ENCODE measurements around the gene KPNA1. TPM values are rescaled to one million over a fixed set of nuclear protein-coding genes. Genes with fewer than 3 reads are reported as not detected.

KPNA1 gene
- total and polyA plus RNA-seq, 2 of the 13 experiments (the other 11 are each of a cell fraction or from before 2014, with no cell fraction given): 15.4 to 30.0 TPM

DNA sequence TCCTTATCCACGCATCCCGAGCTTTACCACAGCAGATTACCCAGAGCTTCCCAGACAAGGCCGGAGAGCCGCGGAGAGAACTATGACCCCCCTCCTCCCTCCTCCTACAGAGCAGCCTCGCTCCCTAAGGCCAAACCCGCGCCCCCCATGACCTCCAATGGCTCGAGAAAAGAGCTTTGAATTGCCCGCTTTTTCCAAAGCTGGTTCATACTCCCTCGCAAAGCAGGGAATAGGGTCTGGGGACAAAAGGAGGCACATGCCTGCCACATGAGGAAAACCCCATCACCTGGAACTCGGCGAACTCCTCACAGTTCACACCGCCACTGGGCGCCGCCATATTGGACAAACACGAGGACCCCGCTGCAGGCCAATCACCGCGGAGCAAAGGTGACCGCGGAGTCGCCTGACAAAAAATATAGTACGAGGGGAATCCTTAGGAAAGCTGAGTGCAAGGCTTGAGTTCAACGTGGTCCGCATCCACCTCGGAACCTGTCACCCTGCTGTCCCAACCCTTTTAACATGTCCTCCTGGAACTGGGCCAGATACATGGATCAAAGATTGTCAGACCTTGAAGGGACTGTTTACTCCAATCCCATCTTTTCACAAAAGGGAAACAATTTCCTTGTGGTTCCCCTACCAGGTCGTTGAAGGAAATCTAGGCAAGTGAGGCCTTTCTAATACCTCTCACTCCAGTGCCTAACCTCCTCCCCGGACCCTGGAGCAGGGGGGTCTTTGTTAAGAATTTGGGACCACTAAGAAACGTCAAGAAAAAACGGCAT, 131.7 kb downstream of the KPNA1 start, which contains the start of gene MIX23 (continued):
- TF ChIP-seq HNRNPLL (IDR thresholded peaks at IDR 0.05; ENCODE audit: low read depth, low read length, poor library complexity, severe bottlenecking) (peak; percentile 34), ZNF773 (CRISPR knock-in tag; IDR thresholded peaks at IDR 0.05; ENCODE audit: borderline replicate concordance) (peak; percentile 61; the same call in 1 of the 2 replicates), ZSCAN9 (CRISPR knock-in tag; IDR thresholded peaks at IDR 0.05; ENCODE audit: borderline replicate concordance) (peak; percentile 67; the same call in 1 of the 2 replicates), AHR (CRISPR knock-in tag; IDR thresholded peaks at IDR 0.05) (peak; percentile 86), TEAD3 (CRISPR knock-in tag; optimal IDR thresholded peaks at IDR 0.05; ENCODE audit: borderline replicate concordance) (peak; percentile 11), ZBTB42 (CRISPR knock-in tag; IDR thresholded peaks at IDR 0.05) (no peak), MAZ (IDR thresholded peaks at IDR 0.05; ENCODE audit: borderline replicate concordance, low read depth, low read length) (peak; percentile 80; the same call in 1 of the 2 replicates), MAZ (CRISPR knock-in tag; IDR thresholded peaks at IDR 0.05; ENCODE audit: low read depth) (no peak; the same call in 1 of the 2 replicates), ZNF550 (CRISPR knock-in tag; IDR thresholded peaks at IDR 0.05; ENCODE audit: borderline replicate concordance) (no peak), ZNF776 (CRISPR knock-in tag; IDR thresholded peaks at IDR 0.05) (no peak), KDM6A (CRISPR knock-in tag; IDR thresholded peaks at IDR 0.05; ENCODE audit: low read depth) (no peak), BCL6 (CRISPR knock-in tag; IDR thresholded peaks at IDR 0.05) (peak; percentile 15; the same call in 1 of the 2 replicates), FOXP1 (IDR thresholded peaks at IDR 0.05) (no peak), FOXP1 (CRISPR knock-in tag; IDR thresholded peaks at IDR 0.05) (0 out of 2 replicates have a peak, but pooled peaks have one; percentile 35), POGZ (CRISPR knock-in tag; IDR thresholded peaks at IDR 0.05) (peak; percentile 72; the same call in 1 of the 2 replicates), ZNF33B (CRISPR knock-in tag; IDR thresholded peaks at IDR 0.05) (peak; percentile 72; the same call in 1 of the 2 replicates), ZNF788 (CRISPR knock-in tag; IDR thresholded peaks at IDR 0.05; ENCODE audit: borderline replicate concordance) (peak; percentile 64; the same call in 1 of the 2 replicates), ZNF431 (CRISPR knock-in tag; IDR thresholded peaks at IDR 0.05; ENCODE audit: borderline replicate concordance, low read depth) (peak; percentile 75; the same call in 1 of the 2 replicates), ZNF564 (CRISPR knock-in tag; IDR thresholded peaks at IDR 0.05) (peak; percentile 67; the same call in 1 of the 2 replicates), ZFP41 (CRISPR knock-in tag; IDR thresholded peaks at IDR 0.05; ENCODE audit: borderline replicate concordance) (no peak), SOX6 (IDR thresholded peaks at IDR 0.05) (no peak), SOX6 (CRISPR knock-in tag; IDR thresholded peaks at IDR 0.05) (peak; percentile 61), ZSCAN31 (CRISPR knock-in tag; IDR thresholded peaks at IDR 0.05; ENCODE audit: low read depth) (peak; percentile 80; the same call in 1 of the 2 replicates), ZNF335 (CRISPR knock-in tag; IDR thresholded peaks at IDR 0.05) (peak; percentile 99), ZBTB7B (CRISPR knock-in tag; IDR thresholded peaks at IDR 0.05) (peak; percentile 73), FOXO1 (CRISPR knock-in tag; IDR thresholded peaks at IDR 0.05) (0 out of 2 replicates have a peak, but pooled peaks have one; percentile 21), ZNF558 (CRISPR knock-in tag; IDR thresholded peaks at IDR 0.05; ENCODE audit: borderline replicate concordance) (peak; percentile 72; the same call in 1 of the 2 replicates), SAP130 (CRISPR knock-in tag; IDR thresholded peaks at IDR 0.05; ENCODE audit: low read depth) (peak; percentile 81), ZFY (CRISPR knock-in tag; IDR thresholded peaks at IDR 0.05) (peak; percentile 85), RFX1 (IDR thresholded peaks at IDR 0.05) (no peak)
- TF ChIP-seq, protein P1, sequence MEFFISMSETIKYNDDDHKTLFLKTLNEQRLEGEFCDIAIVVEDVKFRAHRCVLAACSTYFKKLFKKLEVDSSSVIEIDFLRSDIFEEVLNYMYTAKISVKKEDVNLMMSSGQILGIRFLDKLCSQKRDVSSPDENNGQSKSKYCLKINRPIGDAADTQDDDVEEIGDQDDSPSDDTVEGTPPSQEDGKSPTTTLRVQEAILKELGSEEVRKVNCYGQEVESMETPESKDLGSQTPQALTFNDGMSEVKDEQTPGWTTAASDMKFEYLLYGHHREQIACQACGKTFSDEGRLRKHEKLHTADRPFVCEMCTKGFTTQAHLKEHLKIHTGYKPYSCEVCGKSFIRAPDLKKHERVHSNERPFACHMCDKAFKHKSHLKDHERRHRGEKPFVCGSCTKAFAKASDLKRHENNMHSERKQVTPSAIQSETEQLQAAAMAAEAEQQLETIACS (CRISPR knock-in tag; IDR thresholded peaks at IDR 0.05): no peak
- TF ChIP-seq, protein P2, sequence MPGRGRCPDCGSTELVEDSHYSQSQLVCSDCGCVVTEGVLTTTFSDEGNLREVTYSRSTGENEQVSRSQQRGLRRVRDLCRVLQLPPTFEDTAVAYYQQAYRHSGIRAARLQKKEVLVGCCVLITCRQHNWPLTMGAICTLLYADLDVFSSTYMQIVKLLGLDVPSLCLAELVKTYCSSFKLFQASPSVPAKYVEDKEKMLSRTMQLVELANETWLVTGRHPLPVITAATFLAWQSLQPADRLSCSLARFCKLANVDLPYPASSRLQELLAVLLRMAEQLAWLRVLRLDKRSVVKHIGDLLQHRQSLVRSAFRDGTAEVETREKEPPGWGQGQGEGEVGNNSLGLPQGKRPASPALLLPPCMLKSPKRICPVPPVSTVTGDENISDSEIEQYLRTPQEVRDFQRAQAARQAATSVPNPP (CRISPR knock-in tag; IDR thresholded peaks at IDR 0.05): 0 out of 2 replicates have a peak, but pooled peaks have one; percentile 32

Measured in HepG2 (cell line).